ENCODE results near the gene SLC6A20.
"Not testable (repeated sequence)": the region's sequence is repeated elsewhere in the genome, so short reads cannot be mapped to it uniquely, and the experiment has no call there.

Gene SLC6A20

DNA sequence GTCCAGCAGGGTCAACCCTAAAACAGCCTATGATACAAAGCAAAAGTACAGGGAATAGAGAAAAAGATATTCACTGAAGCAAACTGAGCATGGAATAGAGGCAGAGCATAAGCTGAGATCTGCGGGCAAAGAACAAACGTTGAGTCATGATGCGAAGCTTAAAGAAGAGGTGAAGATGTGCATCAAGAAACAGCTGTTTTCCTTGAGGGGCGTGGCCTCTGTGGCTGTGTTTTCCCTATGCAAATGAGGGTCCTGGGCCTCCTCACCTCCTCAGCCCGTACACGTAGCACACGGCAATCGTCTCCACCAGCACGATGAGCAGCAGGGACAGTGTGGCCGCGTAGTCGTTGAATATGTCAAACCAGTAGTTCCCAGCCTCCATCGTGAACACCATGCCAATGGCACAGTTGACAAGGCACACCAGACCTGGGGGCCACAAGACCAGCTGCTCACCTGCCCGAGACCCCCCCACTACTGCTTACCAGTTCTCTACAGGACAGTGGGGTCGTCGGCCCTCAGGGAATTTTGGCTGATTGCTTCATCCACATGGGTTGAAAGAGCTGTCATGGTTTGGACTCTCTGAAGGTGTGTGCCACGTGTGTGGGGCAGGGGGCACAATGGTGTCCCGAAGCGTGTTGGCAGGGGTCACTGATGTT lies 33.6 kb downstream of the SLC6A20 start:
- in situ Hi-C loops (cut with MboI; ENCODE audit: low sequenced_read_pairs): loop anchor here (25.0 kb wide), 1 partner anchor 300 kb away; no protein-coding TSS in a partner anchor

DNA sequence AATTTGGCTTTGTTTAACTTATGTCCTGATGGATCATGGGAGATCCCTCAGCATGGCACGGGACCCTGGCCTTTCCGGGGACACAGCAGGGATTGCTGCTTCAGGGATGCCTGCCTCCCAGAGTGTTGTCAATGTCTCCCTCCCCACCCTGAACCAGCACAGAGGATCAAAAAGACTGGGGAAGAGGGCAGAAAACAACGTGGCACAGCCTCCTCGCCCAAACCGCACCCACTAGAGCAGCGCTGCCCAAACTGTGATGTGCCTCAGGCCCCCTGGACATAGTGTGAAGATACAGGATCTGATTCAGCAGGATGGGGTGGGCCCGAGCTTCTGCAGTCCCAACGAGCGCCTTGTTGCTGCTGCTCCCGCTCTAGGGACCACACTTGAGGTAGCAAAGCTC lies 34.5 kb downstream of the SLC6A20 start:
- in situ Hi-C loops (cut with MboI; ENCODE audit: low sequenced_read_pairs): loop anchor here (25.0 kb wide), 1 partner anchor 300 kb away; no protein-coding TSS in a partner anchor

DNA sequence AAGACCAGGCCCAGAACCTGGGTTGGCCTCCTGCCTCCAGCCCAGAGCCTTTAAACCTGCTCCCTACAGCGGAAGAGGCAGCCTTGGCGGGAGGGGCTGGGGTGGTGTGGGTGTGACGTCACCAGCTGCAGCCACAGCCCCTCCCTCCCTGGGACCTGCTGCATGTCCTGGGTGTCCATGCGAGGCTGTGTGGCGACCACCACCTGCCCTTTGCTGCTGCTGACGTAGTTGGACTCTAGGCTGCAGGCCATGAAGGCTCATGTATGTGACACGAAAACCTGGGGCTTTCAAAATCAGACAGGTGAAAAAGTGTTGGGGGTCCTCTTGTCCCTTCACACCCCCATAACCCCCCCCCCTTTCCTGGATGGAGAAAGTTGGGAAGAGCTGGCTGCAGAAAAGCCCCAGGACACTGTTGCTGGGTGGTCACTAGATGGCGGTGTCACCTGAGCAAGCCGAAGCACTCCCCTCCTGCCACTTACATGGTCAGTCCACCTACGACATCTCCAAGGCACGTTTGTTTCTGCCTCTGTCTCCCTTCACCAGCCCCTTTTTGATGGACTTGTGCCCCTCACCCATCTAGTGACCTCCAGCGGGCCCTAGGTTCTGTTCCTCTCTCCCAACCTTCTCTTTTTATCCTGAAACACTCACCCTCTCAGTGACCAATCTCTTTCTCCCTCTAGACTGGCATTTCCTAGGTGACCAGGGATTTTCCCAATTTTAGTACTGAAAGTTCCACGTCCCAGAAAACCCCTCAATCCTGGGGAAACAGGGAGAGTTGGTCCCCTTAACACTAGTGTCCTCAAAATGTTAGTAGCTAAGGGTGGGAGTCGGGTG lies 35.2 kb downstream of the SLC6A20 start:
- in situ Hi-C loops (cut with MboI; ENCODE audit: low sequenced_read_pairs): loop anchor here (25.0 kb wide), 1 partner anchor 301 kb away; no protein-coding TSS in a partner anchor

DNA sequence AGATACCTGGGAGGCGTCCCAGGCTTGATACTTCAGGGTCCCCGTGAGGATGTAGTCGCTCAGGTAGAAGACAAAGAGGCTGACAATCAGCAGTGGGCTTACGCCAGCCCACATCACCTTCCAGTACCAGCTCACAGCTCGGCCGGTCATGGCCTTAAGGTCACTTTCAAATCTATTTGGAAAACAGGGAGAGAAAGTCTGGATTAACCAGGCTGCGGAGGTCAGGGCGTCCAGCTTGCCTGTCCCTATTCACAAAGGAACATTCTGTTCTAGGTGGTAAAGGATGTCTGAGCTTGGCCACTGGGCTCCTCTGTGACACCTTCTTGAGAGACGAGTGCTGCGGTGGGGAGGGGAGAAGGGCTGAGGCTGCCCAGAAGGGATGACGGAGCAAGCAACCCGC lies 36.5 kb downstream of the SLC6A20 start:
- in situ Hi-C loops (cut with MboI; ENCODE audit: low sequenced_read_pairs): loop anchor here (25.0 kb wide), 1 partner anchor 302 kb away; no protein-coding TSS in a partner anchor

DNA sequence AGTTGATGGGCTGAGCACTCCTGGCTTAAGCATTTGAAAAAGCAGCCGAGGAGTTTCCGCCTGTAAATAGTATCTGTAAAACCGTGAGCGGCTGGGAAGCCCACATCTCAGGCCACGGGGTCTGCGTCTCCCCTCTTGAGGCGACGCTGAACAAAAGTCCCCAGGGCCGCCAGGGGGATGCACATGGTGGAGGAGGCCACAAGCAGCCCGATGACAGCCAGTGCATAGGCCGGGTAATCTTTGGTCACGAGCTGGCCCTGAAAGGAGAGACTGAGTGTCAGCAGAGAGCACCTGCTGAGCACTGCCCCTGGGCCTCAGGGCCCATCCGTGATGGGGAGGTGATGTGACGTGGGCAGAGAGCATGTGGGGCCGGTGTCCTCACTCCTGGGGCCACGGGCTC lies 37.5 kb downstream of the SLC6A20 start:
- in situ Hi-C loops (cut with MboI; ENCODE audit: low sequenced_read_pairs): loop anchor here (25.0 kb wide), 1 partner anchor 303 kb away; no protein-coding TSS in a partner anchor

DNA sequence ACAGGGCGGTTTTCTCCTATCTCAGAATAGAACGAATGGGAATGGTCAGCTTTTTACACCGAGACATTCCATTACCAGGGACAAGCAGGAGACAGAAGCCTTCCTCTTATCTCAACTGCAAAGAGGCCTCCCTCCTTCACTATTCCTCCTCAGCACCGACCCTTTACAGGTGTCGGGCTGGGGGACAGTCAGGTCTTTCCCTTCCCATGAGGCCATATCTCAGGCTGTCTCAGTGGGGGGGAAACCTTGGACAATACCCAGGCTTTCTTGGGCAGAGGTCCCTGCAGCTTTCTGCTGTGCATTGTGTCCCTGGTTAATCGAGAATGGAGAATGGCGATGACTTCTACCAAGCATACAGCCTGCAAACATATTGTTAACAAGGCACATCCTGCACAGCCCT lies 39.2 kb downstream of the SLC6A20 start:
- in situ Hi-C loops (cut with MboI; ENCODE audit: low sequenced_read_pairs): loop anchor here (25.0 kb wide), 1 partner anchor 305 kb away; no protein-coding TSS in a partner anchor

DNA sequence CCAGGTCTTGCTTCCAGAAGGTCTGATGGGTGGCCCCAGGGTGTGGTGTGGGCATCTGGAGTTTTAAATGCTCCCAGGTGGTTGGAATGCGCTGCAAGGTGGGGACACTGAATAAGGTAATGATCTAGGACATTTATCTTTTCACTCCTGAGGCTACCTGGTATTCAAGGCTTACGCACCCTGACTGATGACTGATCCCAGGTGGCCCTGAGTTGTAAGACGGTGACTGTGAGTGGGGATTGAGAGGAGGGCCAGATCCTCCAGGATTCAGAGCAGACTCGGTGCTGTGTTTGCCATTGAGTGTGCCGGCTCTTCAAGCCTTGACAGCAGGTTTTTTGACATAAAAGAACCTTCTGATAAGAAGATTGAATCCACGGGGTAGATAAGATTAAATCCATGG lies 40.3 kb downstream of the SLC6A20 start:
- in situ Hi-C loops (cut with MboI; ENCODE audit: low sequenced_read_pairs): loop anchor here (25.0 kb wide), 1 partner anchor 306 kb away; no protein-coding TSS in a partner anchor

DNA sequence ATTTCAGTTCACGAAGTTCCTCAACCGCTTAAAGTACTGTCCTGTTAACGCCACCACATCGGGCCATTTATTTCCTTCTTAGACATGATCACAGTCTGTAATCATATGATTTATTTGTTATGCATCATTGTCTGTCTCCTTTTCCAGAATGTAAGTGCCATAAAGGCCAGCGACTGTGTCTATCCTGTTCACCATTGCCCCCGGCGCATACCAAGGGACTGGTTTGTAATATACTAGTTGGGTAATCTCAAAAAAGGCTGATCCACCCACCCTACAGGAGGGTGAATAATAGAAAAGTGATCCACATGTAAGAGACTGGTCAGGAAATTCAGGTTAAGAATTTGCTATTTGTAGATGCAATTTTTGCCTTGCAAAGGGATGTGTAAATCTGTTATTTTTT lies 41.9 kb downstream of the SLC6A20 start:
- in situ Hi-C loops (cut with MboI; ENCODE audit: low sequenced_read_pairs): loop anchor here (25.0 kb wide), 1 partner anchor 308 kb away; no protein-coding TSS in a partner anchor

DNA sequence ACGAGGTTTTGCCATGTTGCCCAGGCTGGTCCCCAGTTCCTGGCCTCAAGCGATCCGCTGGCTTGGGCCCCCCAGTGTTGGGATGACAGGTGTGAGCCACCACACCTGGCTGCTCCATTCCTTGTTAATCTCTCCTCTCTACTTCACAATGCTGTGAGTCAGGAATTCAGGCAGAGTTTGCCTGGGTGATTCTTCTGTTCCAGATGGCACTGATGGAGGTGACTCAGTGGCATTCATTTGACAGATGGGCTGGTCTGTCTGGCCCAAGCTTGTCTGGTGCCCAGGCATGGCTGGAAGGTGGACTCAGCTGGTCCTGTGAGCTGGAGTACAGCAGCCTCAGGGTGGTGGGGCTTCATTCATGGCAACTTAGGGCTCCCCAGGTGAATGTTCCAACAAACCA lies 43.2 kb downstream of the SLC6A20 start:
- in situ Hi-C loops (cut with MboI; ENCODE audit: low sequenced_read_pairs): loop anchor here (25.0 kb wide), 1 partner anchor 309 kb away; no protein-coding TSS in a partner anchor

DNA sequence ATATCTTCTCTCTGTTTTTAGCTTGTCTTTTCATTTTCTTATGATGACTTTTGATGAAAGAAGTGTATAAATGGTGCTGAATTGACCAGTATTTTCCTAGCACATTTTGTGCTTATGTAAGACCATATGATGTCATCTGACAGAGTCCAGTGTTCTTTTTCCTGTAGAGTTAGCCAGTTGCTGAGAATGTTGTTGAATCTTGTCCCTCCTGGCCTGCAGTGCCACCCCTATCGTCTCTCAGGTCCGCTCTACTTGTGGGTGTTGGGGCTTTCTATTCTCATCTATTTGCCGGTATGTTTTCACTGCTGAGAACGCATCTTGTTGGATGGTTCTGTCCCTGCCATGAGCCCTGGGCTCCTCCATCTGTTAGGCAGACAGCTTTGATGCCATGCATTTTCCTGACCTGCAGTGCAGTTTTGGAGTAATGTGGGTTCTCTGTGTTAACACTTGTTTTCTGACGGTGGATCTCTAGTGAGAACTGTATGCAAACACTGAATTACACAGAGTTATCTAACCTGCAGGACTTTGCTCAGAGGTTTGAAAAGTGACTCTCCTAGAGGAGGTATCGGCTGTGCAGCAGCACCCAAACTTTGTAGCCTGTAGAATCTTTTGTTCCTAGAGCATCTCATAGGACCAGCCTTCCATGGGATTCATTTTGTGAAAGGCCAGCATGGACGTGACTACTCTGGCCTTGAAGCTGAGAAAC lies 44.6 kb downstream of the SLC6A20 start:
- in situ Hi-C loops (cut with MboI; ENCODE audit: low sequenced_read_pairs): loop anchor here (25.0 kb wide), 1 partner anchor 311 kb away; no protein-coding TSS in a partner anchor

DNA sequence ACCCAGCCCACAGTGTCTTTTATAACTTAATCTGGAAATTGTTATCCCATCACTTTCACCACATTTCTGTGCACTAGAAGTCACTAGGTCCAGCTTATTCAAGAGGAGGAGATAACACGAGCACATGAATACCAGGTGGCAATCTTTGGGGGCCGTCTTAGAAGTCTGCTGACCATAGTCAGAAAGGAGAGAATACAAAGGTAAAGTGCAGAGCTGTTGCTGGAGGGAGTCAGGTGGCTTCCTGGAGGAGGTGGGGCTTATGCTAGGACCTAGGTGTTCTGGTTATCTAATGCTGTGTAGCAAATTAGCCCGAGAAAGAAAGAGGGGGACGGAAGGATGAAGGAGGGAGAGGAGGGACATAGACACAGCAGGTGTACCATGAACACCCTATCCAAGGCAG lies 46.5 kb downstream of the SLC6A20 start:
- in situ Hi-C loops (cut with MboI; ENCODE audit: low sequenced_read_pairs): loop anchor here (25.0 kb wide), 1 partner anchor 312 kb away; no protein-coding TSS in a partner anchor

DNA sequence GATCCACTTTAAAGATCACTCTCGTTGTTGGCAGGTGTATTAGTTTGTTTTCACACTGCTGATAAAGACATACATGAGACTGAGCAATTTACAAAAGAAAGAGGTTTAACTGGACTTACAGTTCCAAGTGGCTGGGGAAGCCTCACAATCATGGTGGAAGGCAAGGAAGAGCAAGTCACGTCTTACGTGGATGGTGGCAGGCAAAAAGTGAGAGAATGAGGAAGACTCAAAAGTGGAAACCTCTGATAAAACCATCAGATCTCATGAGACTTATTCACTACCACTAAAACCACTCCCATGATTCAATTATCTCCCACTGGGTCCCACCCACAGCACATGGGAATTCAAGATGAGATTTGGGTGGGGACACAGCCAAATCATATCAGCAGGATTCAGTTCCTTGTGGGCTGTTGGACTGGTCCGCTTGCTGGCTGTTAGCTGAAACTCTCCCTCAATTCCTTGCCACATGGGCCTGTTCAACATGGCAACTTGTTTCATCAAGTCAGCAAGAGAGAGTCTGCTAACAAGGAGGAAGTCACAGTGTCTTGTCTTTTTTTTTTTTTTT lies 47.2 kb downstream of the SLC6A20 start:
- in situ Hi-C loops (cut with MboI; ENCODE audit: low sequenced_read_pairs): not testable (repeated sequence)

DNA sequence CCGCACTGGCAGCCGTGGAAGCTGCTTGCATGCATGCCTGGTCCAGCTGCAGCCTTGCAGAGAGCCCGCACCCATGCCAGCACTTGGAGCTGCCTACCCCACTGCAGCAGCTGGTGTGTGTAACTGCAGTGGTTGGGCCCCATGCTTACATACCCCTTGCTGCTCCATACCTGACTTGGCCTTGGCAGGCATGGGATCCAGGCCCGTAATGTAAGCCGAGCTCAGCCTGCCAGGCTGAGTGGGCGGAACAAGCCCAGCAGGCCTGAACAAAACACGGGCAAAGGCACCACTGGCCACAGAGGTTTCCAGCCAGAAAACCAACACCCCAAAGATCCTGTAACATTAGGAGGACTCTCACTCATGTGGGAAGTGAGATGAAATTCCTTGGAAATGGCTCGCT lies 48.3 kb downstream of the SLC6A20 start:
- in situ Hi-C loops (cut with MboI; ENCODE audit: low sequenced_read_pairs): no loop called here

DNA sequence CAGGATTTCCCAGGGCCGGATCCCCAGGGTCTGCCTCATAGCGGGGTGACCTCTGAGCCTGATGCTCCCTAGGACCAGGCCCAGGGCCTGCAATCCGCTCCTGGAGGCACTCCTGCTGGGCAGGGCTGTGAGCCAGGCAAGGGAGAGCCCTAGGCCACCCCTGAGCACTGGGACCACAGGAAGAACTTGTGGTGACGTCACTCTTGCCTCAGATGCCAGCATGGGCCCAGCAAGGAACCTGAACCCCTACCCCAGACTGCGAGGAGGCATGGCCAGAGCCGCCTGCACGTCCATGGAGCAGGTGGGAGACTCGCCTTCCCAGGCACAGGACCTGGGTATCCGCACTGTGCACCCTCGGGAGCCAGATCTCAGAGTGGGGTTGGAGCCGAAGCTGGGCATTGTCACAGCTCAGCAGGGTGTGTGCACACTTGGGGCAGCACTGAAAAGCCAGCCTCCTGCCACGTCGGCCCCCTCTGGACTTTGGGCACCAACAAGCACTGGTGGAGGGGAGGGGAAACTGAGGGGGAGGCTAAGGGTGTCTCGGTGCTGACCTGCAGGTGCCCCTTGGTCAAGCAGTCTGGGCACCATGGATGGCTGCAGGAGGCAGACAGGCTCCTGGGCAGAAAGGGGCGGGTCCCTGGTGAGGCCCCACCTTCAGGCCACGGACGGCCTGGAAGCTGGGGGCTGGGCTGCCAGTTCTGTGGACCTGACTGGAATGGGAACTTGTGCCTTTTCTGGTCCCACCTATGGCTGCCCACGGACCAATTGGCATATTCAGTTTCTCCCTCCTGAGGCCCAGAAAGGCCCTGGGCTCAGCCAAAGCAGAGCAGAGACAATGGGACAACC lies 49.3 kb downstream of the SLC6A20 start:
- in situ Hi-C loops (cut with MboI; ENCODE audit: low sequenced_read_pairs): no loop called here

DNA sequence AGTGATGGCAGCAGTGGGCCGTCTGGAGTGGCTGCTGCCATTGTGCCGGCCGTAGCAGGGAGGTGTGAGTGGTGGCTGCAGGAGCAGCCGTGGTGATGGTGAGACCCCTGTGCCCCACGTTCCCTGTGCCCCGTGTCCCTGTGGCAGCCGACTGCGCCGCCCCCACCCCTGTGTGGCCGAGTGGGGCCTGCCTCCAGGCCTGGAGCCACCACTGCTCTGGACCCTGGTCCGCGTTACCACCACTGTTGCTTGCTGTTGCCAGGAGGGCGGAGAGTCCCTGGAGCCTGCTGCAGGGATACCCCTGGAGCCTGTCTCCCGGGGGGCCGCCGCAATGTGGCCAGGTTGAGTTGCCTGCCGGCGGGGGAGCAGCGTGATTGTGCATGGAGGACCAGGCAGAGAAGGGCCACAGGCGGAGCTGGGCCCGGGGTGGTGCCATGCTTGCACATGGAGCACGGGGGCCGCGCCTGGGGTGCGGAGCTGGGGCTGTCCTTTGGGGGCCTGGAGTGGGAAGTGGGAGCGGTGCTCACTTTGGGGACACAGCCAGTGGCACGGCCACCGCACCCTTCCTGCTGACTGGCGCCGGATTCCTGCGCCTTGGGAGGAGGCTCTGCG lies 50.1 kb downstream of the SLC6A20 start:
- in situ Hi-C loops (cut with MboI; ENCODE audit: low sequenced_read_pairs): no loop called here

DNA sequence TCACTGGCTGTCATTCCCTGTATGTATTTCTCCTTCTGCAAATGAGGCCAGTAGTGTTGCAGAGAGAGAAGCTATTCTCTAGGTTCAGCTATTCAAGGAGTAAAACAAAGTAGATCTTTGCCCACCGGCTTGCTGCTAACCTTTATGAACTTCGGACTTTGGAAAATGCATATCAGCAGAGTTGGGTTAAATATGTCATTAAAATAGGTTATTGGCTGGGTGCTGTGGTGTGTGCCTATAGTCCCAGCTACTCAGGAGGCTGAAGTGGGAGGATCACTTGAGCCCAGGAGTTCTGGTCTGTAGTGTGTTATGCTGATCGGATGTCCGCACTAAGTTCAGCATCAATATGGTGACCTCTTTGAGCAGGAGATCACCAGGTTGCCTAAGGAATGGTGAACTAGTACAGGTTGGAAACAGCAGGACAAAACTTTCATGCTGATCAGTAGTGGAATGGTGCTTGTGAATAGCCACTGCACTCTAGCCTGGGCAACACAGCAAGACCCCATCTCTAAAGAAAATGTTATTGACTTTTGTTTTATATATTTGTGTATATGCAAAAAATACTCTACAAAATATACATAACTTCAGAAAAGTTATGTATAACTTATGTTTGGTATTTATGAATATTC lies 53.8 kb downstream of the SLC6A20 start:
- in situ Hi-C loops (cut with MboI; ENCODE audit: low sequenced_read_pairs): no loop called here

DNA sequence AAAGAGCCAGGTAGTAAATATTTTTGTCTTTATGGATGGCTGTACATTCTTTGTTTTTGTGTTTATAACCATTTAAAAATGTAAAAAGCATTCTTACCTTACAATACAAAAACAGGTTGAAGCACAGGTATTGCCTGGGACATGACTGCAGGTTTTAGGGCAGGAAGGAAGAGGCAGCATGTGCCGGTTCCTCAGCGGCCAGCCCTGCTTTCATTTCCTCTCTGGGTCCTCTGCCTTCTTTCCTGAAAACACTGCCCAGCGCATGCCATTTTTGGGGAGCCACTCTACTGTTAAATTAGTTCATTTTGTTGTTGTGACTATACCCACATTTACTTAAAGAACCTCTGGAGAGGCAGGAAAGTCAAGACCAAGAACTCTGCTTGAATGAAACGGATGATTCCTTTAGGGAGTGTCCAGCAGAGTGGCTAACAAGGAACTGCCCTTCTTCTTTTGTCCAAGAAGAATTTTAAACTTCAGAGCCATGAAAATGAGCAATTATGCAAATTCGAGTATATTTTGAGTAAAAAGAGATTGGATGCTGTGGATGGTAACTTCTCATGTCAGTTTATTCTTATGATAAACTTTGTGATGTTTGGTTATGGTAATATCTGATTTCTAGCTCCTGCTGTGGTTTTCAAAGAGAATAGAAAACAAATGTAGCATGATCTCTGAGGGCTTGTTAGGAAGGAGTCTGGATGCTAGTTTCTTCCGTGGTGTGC lies 54.4 kb downstream of the SLC6A20 start:
- in situ Hi-C loops (cut with MboI; ENCODE audit: low sequenced_read_pairs): no loop called here

DNA sequence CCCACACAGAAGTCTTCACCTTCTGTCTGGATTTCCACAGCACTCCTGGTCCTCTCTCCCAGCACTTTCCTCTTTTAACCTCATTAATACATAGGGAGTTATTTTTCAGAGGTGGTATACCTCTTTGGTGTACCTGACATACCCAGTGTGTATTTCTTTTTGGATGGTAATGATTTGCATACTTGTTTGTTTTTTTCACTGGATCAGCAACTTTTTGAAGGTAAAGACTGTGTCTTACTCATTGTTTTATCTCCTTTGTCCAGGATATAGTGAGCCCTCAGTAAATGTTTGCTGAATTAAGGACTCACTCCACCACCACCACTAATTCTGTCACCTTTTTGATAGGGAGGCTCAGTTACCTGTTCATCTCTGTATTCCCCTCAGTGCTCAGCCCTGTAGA lies 55.1 kb downstream of the SLC6A20 start:
- in situ Hi-C loops (cut with MboI; ENCODE audit: low sequenced_read_pairs): no loop called here
